Body of pancreas (tissue), 2 donors: ENCODE data around the gene TUBB1. TPM values are rescaled to one million over a fixed set of nuclear protein-coding genes. Genes with fewer than 3 reads are reported as not detected.

Experiments
- total RNA-seq, 2 donors: library from RNA; depleted of rRNA; stranded (reverse); fragments of >200 nt; gene quantifications; one replicate each; pipeline ENCODE4 v1.1.0, GENCODE V29; 2016

TUBB1 gene
- total RNA-seq, 2 donors from 2014 or later: not detected

Other genes with a start within 250 kb of the TUBB1 start
- 1 to 10 TPM; 1.0 to 3.0 TPM for gene GNAS-AS1, start 168.5 kb upstream of the TUBB1 start, total RNA-seq
- 100 to 1,000 TPM; 462 to 623 TPM for gene GNAS, start 166.7 kb upstream of the TUBB1 start, total RNA-seq
- gene NELFCD, start 38.2 kb upstream of the TUBB1 start, total RNA-seq: 10 to 100 TPM; 35.9 to 45.9 TPM
- gene CTSZ, start 12.2 kb upstream of the TUBB1 start, total RNA-seq: 10 to 100 TPM; 54.1 to 89.8 TPM
- 10 to 100 TPM; 16.2 to 16.6 TPM for gene ATP5F1E, start 12.9 kb downstream of the TUBB1 start, total RNA-seq
- gene PRELID3B, start 23.4 kb downstream of the TUBB1 start, total RNA-seq: 10 to 100 TPM; 20.8 to 29.3 TPM
- 1 to 10 TPM in 1 of 2 donors, under 1 TPM in 1; 0.66 to 1.6 TPM for gene ZNF831, start 144.4 kb downstream of the TUBB1 start, total RNA-seq